ENCODE results near the gene GNAO1.

- TF ChIP-seq CTCF (conservative IDR thresholded peaks at IDR 0.05; ENCODE audit: low read depth, low read length) (no peak), EZH2phosphoT487 (IDR thresholded peaks at IDR 0.05; ENCODE audit: borderline replicate concordance, low read length) (no peak), EZH2 (IDR thresholded peaks at IDR 0.05; ENCODE audit: low read length, unreplicated experiment) (no peak)
Observed at GRCh38 chr16:56347166-56347565, 155.9 kb downstream of the GNAO1 start.

All from PC-3 (cell line).